ENCODE measurements around the gene GORASP2. TPM values are rescaled to one million over a fixed set of nuclear protein-coding genes. Genes with fewer than 3 reads are reported as not detected.

The GORASP2 gene
- total RNA-seq, 2 donors from 2014 or later, result 67.6 to 81.1 TPM

DNA sequence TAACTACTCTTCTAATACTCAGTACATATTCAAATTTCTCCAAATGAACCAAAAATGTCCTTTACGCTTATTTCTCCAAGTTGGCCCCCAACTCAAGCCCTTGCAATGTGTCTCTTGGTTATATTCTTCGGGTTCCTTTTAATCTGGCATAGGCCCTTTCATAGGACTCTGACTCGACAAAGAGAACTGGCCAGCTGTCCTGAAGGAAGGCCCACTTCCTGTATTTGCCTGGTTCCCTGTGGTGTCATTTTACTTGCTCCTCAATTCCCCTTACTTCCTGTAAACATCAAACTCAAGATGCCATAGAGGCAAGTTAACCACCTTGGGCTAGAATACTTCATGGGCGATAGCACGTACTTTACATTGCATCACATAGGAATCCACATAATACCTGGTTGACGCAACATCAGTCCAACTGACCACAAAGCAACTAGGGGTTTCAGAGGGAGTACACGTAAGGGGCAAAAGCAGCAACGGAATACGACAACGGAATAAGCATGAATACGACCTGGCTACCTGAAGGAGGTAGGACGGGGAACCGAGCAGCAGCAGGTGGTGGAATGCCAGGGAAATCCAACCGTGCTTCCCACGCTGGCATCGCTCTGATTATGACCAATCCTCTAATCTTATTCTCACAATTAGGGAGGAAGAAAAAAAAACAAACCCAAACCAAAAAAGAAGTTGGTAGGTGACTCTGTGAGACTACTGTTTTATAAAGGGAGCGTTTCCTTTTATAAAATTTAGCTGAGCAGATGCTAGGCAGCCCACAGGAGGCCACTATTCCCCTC lies 823 bp upstream of the GORASP2 start:
- DNase-seq (ENCODE audit: low spot score), result no peak
- Histone ChIP-seq H3K27ac (peak overlapping the region; percentile 89 to 92), H3K27me3 (replicated peaks; ENCODE audit: insufficient read depth) (no peaks in the 10 kb centered on the region), H3K36me3 (no peaks in the 10 kb centered on the region), H3K9me3 (no peaks in the 10 kb centered on the region), H3K4me1 (replicated peaks) (peaks cover 1% of the 10 kb centered on the region), H3K4me3 (peak overlapping the region in 1 of 2 donors; percentile 66)
- intact Hi-C loops (cut with DNase I), result no loop called here
- TF ChIP-seq, protein P1, sequence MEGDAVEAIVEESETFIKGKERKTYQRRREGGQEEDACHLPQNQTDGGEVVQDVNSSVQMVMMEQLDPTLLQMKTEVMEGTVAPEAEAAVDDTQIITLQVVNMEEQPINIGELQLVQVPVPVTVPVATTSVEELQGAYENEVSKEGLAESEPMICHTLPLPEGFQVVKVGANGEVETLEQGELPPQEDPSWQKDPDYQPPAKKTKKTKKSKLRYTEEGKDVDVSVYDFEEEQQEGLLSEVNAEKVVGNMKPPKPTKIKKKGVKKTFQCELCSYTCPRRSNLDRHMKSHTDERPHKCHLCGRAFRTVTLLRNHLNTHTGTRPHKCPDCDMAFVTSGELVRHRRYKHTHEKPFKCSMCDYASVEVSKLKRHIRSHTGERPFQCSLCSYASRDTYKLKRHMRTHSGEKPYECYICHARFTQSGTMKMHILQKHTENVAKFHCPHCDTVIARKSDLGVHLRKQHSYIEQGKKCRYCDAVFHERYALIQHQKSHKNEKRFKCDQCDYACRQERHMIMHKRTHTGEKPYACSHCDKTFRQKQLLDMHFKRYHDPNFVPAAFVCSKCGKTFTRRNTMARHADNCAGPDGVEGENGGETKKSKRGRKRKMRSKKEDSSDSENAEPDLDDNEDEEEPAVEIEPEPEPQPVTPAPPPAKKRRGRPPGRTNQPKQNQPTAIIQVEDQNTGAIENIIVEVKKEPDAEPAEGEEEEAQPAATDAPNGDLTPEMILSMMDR (IDR thresholded peaks at IDR 0.05), result no peak
- TF ChIP-seq POLR2AphosphoS5 (IDR thresholded peaks at IDR 0.05) (no peak), POLR2A (IDR thresholded peaks at IDR 0.05) (no peak)
- WGBS, result 72% methylated on average over 17 of the region's 17 CpGs

GRCh38 chr2:170929686-170930050 lies 615 bp downstream of the GORASP2 start:
- intact Hi-C loops (cut with DNase I), result no loop called here
- TF ChIP-seq POLR2AphosphoS5 (IDR thresholded peaks at IDR 0.05) (no peak), POLR2A (IDR thresholded peaks at IDR 0.05) (no peak)
- TF ChIP-seq, protein P1 (IDR thresholded peaks at IDR 0.05), result no peak
- H3K4me1 ChIP-seq (replicated peaks), result no peaks in the 10 kb centered on the region
- H3K36me3 ChIP-seq, result no peaks in the 10 kb centered on the region
- peak overlapping the region; percentile 89 to 92 for H3K27ac ChIP-seq
- H3K9me3 ChIP-seq, result no peaks in the 10 kb centered on the region
- H3K27me3 ChIP-seq (replicated peaks; ENCODE audit: insufficient read depth), result no peaks in the 10 kb centered on the region
- WGBS, result 0% methylated on average over 21 of the region's 21 CpGs
- peak overlapping the region; percentile 66 to 94 for H3K4me3 ChIP-seq
- peak; percentile 34 for DNase-seq (ENCODE audit: low spot score)

- intact Hi-C loops (cut with DNase I), result no loop called here
- no peak for DNase-seq (ENCODE audit: low spot score)
- H3K27me3 ChIP-seq (replicated peaks; ENCODE audit: insufficient read depth), result no peaks in the 10 kb centered on the region
- 5% methylated on average over 15 of the region's 15 CpGs for WGBS
- TF ChIP-seq POLR2A (IDR thresholded peaks at IDR 0.05), result no peak
- peak; percentile 3 for TF ChIP-seq POLR2AphosphoS5 (IDR thresholded peaks at IDR 0.05)
- H3K4me1 ChIP-seq (replicated peaks), result no peaks in the 10 kb centered on the region
- peak overlapping the region; percentile 89 to 92 for H3K27ac ChIP-seq
- H3K4me3 ChIP-seq, result peak overlapping the region; percentile 66 to 94
- no peaks in the 10 kb centered on the region for H3K36me3 ChIP-seq
- no peaks in the 10 kb centered on the region for H3K9me3 ChIP-seq
Observed at GRCh38 chr2:170930131-170930990, 1.3 kb downstream of the GORASP2 start.

DNA sequence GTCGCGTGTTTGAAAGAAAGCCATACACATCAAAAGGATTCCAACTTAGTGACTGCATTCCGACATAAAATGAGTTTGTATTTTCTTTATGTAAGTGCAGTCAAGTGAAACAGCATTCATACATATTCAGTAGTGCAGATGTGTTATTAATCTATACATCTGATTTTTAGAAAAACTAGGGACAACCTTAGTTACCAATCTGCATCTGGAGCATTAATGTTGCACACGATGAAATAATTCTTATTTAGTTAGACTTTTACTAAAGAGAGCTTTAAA lies 1.9 kb downstream of the GORASP2 start:
- 27% methylated on average over 4 of the region's 4 CpGs for WGBS
- Histone ChIP-seq H3K36me3 (no peaks in the 10 kb centered on the region), H3K27ac (no peak overlapping the region), H3K27me3 (replicated peaks; ENCODE audit: insufficient read depth) (no peaks in the 10 kb centered on the region), H3K4me3 (no peak overlapping the region), H3K4me1 (replicated peaks) (no peaks in the 10 kb centered on the region), H3K9me3 (no peaks in the 10 kb centered on the region)
- DNase-seq (ENCODE audit: low spot score), result no peak
- intact Hi-C loops (cut with DNase I), result no loop called here
- TF ChIP-seq, protein P1 (IDR thresholded peaks at IDR 0.05), result no peak

DNA sequence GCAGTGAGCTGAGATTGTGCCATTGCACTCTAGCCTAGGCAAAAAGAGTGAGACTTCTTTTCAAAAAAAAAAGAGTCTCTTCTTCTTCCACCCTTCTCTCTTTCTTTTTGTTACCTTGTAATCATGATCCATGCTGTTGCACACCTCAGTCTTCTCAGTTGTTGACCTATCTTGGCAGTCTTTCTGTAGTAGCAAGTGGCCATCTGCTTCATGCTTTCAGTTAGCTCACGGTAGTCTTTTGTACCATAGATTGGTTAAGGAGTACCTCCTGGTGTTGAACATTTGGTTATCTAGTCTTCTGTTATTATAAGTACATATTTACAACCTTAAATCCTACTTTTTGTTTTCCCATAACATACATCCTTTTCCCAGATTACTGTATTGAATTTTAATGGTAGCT lies 3.1 kb downstream of the GORASP2 start:
- DNase-seq (ENCODE audit: low spot score), result no peak
- H3K4me1 ChIP-seq (replicated peaks), result no peaks in the 10 kb centered on the region
- no peaks in the 10 kb centered on the region for H3K27me3 ChIP-seq (replicated peaks; ENCODE audit: insufficient read depth)
- H3K4me3 ChIP-seq, result no peak overlapping the region
- intact Hi-C loops (cut with DNase I), result no loop called here
- no peaks in the 10 kb centered on the region for H3K36me3 ChIP-seq
- 79% methylated on average over 1 of the region's 1 CpG for WGBS
- TF ChIP-seq, protein P1 (IDR thresholded peaks at IDR 0.05), result no peak
- no peak for TF ChIP-seq POLR2A (IDR thresholded peaks at IDR 0.05)
- TF ChIP-seq POLR2AphosphoS5 (IDR thresholded peaks at IDR 0.05), result no peak
- no peak overlapping the region for H3K27ac ChIP-seq
- H3K9me3 ChIP-seq, result no peaks in the 10 kb centered on the region
